Measurements from ENCODE around the gene NMNAT1. TPM values are rescaled to one million over a fixed set of nuclear protein-coding genes. Genes with fewer than 3 reads are reported as not detected.

NMNAT1 gene
- total RNA-seq, result 19.3 TPM
- long read RNA-seq, partial matches to known transcripts, result 0 of 6 reads
- long read RNA-seq, other reads (novel, unspliced or antisense), result 3 of 6 reads

- DNase-seq (ENCODE audit: missing footprints), result peak; percentile 96
- intact Hi-C loops (cut with DNase I), result loop anchor here (1.0 to 10.0 kb wide), 4 partner anchors 68 to 394 kb away; partner anchors contain the start of gene UBE4B
- peak; percentile 99 for ATAC-seq
Measured at GRCh38 chr1:9942939-9943788, at the start of gene NMNAT1, which contains the start of gene LZIC. NMNAT1 (plus strand) TSS chr1:9943475; CDS start chr1:9972074, 28,599 bp downstream. LZIC (minus strand) TSS chr1:9943391; CDS start chr1:9936619, 6,772 bp downstream.

GRCh38 chr1:9894115-9894514, 49.2 kb upstream of the NMNAT1 start:
- intact Hi-C loops (cut with DNase I), result no loop called here
- ATAC-seq (no peak), DNase-seq (ENCODE audit: missing footprints) (no peak)

- ATAC-seq, result peak; percentile 89
- intact Hi-C loops (cut with DNase I), result no loop called here
- DNase-seq (ENCODE audit: missing footprints), result peak; percentile 83
Measured at GRCh38 chr1:9900142-9901043, 42.9 kb upstream of the NMNAT1 start.

DNA sequence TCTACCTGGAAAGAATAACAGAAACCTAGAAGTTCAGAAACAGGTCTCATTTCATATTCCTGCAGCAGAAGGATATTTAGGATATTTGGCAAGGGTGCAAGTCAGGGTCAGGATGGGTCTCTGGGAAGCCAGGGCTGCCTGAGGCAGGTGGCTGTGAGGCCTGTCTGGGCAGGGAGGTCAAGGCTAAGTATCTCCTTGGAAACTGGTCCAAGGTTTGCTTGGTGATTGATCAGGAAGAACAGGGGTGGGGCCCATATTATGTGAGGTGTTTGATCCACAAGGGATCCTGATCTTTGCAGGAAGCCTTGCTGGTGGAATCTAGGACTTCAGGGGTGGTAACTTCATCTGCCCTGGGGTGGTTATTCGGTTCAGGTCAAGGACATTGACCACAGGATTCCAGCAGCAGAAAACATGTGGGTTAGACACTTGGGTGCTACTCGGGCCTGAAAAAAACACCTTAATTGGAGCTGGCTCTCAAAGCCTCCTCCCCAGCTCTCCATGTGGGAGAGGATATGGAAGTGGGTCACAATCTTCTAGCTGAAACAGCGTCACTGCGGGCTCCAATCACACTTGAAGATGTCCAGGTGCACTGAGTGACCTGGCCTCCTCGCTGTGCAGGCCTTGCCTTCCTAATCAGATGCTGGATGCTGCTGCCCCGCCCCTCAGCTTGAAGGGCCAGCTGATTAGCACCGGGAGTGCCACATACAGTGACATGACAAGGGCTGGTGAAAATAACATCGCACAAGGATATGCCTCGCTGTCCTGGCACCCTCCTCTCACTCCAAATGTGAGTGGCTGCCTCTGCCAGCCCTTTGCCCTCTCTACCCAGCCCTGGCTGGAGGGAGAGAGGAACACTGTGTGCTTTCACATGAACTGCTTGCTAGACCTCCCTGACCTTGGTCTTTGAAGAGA, 41.9 kb upstream of the NMNAT1 start:
- intact Hi-C loops (cut with DNase I), result no loop called here
- ATAC-seq (peak; percentile 86), DNase-seq (ENCODE audit: missing footprints) (peak; percentile 82)

DNA sequence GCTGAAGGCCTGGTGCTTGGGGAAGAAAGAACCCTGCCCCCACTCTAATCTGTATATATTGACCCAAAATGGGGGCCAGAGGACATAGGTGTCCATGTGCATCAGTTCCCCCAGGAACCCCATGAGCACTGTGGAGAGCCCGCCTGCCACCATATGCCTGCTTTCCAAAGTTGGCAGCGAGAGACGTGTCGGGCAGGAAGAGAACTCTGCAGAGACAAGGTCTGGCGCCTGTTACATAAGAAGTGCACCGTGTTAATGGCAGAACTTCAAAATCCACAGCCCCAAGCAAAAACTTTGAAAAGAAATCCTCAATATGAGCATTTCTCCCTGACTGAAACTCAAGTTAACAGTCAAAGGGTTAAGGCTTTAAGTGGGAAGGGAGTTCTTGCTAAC, 41.2 kb upstream of the NMNAT1 start:
- DNase-seq (ENCODE audit: missing footprints) (no peak), ATAC-seq (no peak)
- intact Hi-C loops (cut with DNase I), result no loop called here

- intact Hi-C loops (cut with DNase I), result no loop called here
- no peak for ATAC-seq
- no peak for DNase-seq (ENCODE audit: missing footprints)
Measured at GRCh38 chr1:9903801-9904527, 39.3 kb upstream of the NMNAT1 start.

DNA sequence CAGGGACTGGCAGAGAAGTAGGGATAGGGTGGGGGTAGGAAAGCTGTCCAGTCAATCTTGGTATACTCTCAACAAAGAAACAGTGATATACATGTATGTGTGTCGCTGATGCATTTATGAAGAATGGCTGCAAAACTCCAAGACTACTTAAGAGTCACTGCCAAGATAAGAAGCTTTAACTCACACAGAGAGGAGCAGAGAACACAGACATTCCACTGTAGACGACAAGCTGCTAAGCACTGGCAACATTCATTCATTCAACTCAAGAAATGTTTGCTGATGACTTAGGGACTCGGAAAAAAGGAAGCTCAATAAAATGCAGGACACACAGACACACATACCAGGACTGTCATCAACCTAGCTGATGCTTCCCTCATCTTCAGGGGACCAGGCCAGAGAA, 38.7 kb upstream of the NMNAT1 start:
- intact Hi-C loops (cut with DNase I), result no loop called here
- no peak for DNase-seq (ENCODE audit: missing footprints)

DNA sequence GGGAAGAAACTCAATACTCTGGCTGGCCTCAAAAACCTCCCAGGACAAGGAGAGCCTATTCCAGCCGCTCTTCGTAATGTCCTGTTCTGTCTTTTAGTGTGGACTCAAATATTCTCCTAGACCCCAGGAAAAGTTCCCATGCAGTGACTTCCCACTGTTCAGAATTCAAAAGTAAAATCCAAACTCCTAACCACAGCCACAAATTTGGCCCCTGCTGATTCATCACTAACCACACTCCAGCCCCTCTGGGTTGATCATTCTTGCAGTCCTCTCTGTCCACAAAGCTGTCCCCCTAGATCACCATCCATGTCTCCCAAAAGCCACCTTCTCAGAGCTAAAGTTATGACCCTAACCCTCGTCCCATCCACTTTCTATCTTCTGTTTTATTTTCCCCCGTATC, 38.3 kb upstream of the NMNAT1 start:
- intact Hi-C loops (cut with DNase I), result no loop called here

More for the DNA sequence above, 38.7 kb upstream of the NMNAT1 start:
- ATAC-seq, result no peak

GRCh38 chr1:9906466-9906865, 36.8 kb upstream of the NMNAT1 start:
- DNase-seq (ENCODE audit: missing footprints) (no peak), ATAC-seq (no peak)
- intact Hi-C loops (cut with DNase I), result no loop called here

More for the DNA sequence above, 38.3 kb upstream of the NMNAT1 start:
- ATAC-seq, result no peak
- no peak for DNase-seq (ENCODE audit: missing footprints)

DNA sequence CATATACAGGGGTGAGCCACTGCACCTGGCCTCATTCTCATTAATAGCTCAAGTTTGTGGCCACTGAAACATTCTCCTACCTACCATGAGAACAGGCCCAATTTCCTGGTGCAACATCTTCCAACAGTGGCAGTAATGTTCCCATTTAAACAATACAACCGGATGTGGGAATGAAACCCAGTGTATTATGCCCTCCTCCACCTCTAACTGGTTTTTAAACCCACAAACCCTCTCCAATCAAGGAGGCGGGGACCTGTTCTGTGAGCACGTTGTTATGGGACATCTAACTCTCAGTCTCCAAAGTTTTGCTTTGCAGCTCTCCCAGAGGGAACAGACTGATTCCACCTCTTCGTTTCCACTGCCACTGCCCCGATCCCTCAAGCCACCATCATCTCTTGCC, 35.8 kb upstream of the NMNAT1 start:
- no peak for DNase-seq (ENCODE audit: missing footprints)
- no peak for ATAC-seq
- intact Hi-C loops (cut with DNase I), result no loop called here

- ATAC-seq (no peak), DNase-seq (ENCODE audit: missing footprints) (no peak)
- intact Hi-C loops (cut with DNase I), result no loop called here
Measured at GRCh38 chr1:9908871-9909233, 34.4 kb upstream of the NMNAT1 start.

DNA sequence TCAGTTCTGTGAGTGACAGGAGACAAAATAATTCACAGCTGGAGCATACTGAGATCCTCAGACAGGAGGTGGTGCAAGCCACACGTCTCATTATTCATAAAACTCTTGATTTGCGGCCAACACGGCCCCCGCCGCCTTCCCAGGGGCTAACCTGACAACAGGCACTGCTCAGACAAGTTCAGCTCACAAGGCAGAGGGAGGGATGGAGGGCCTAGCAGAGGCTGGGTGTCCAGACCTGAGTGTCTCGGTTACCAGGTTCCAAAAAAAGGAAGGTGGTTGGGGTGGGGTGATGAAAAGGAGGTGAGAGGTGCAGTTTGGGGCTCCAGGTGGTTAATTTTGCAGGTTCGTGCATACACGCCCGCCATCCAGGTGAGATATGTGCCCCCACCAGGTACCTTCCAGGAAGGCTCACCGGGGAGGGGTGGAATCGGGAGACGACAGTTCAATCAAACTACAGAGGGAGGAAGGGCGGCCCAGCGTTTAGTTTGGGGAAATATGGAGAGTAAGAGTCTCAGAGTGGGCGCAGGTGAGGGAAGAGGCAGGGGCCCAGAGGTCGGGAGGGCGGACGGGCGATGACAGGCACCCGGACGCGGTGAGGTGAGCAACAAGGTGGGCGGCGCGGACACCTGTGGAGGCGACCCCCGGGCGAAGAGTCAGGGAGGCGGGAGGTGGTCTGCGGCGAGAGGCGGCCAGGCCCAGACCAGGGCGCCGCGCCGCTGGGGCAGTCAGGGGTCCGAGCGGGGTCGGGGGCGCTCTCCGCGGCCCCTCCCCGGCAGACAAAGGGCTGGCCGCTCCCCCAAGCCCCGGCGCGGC, 33.8 kb upstream of the NMNAT1 start:
- no peak for DNase-seq (ENCODE audit: missing footprints)
- no peak for ATAC-seq
- intact Hi-C loops (cut with DNase I), result loop anchor here (1.0 to 5.0 kb wide), 2 partner anchors 123 to 282 kb away; partner anchors contain the start of gene UBE4B

DNA sequence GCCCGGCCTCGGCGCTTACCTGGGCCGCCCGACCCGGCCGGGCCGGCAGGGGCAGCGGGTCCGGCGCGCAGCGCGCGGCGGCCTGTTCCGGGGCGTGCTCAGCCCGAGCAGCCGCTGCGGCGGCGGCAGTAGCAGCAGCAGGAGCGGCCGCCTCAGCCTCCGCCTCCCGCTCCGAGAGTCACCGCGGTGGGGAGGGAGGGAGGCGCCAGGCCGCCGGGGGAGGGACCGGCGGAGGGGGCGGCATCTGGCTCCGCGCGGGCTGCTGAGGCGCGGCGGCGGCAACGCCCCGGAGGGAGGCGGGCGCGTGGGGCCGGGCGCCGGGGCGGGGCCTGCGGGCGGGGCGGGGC, 33.2 kb upstream of the NMNAT1 start, which contains the start of gene CTNNBIP1:
Gene CTNNBIP1, minus strand, starts transcription at position 194 of the 347 bp plus-strand sequence. CDS start 38,205 bp downstream, outside the sequence.
- intact Hi-C loops (cut with DNase I), result loop anchor here (1.0 to 5.0 kb wide), 2 partner anchors 122 to 283 kb away; partner anchors contain the start of gene UBE4B
- ATAC-seq (no peak), DNase-seq (ENCODE audit: missing footprints) (no peak)

DNA sequence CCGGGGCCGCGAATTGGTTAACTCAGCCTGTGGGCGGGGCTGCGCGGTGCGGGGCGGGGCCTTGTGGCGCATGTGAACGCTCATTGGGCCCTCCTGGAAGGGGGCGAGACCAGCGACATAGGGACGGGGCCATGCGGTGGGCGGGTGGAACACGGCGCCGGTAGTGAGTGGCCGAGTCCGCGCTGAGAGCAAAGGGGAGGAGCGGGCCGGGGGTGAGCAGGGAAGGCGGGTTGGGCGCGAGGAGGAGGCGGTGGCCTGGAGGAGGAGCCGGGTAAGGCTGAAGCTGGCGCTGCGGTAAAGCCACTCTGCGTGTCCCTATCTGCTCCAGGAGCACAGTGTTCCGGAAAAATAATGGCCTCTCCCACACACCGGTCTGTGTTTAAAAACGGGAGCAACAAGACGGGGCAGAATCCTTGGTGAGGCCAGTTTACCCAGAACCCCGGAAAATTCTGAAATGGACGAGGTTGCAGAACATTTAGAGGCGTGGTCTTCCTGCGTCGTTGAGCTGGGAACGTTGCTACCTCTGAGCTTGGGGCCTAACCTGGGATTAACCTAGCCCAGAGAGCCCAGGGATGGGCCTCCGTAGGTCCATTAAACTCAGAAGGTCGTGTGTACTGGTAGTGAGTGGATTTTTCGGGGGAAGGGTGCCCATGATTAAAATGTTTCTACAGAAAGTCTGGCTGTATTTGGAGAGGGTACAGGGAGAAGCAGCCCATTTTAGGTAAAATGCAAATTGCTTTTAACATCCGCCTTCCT, 32.7 kb upstream of the NMNAT1 start:
- DNase-seq (ENCODE audit: missing footprints), result peak; percentile 100
- peak; percentile 99 for ATAC-seq
- intact Hi-C loops (cut with DNase I), result loop anchor here (1.0 to 5.0 kb wide), 3 partner anchors 35 to 283 kb away; partner anchors contain the start of gene UBE4B

DNA sequence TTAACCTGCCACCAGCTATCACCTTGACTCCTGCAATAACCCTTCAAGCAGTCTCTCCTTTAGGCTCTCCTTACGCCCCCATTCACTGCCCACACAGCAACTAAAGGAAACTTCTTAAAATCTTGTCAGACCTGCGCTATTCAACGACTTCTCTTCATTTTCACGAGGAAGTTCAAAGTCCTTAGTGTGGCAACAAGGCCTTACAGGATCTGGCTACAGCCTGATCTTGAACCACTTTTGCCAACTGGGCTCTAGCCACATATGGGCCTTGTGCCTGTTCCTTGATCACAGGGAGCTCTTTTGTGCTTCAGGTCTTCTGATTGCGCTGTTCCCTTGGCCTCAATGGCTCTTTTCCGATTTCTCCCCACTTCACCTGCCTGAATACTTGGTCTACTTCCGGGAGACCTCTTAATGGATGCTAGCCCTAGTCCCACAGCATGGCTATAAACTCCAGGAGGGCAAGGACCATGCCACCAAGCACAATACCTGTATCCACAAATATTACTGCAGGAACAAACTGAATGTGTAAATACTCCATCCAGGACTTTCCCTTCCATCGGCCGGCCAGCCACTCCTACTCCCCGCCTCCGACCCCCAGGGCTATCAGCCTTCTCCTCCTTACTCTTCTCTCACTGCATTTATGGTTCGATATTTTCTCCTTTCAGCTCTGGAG, 30.9 kb upstream of the NMNAT1 start:
- DNase-seq (ENCODE audit: missing footprints) (no peak), ATAC-seq (no peak)
- intact Hi-C loops (cut with DNase I), result loop anchor here (5.0 kb wide), 1 partner anchor 285 kb away; no protein-coding TSS in a partner anchor
